K562 (cell line): ENCODE measurements around the gene PARS2. TPM values are rescaled to one million over a fixed set of nuclear protein-coding genes. Genes with fewer than 3 reads are reported as not detected.

ENCODE experiments used
- ATAC-seq: fragments of 200-7000 bp; cut with Tn5 transposase; 3 replicates; pipeline ENCODE4 v1.9.1; 2020; ENCODE audit warnings: moderate library complexity
- BruUV-seq: library from RNA; stranded (reverse); fragments of 400-500 nt; replicated peaks from 2 replicates; lab custom pipeline; 2021; lab: Mats Ljungman, UMichigan
- CTCF ChIA-PET: fragments of 300-600 bp; formaldehyde crosslinking; extraction: SDS; loops from one replicate; lab custom pipeline; 2021; ENCODE audit warnings: low intra/inter-chr PET ratio; lab: Yijun Ruan, JAX
- POLR2A ChIA-PET: fragments of 300-600, 350-650 bp; sonication (Branson Sonifier 250); formaldehyde crosslinking; extraction: SDS; loops from one replicate; lab custom pipeline; 2021; ENCODE audit warnings: antibody characterized with exemption, inconsistent platforms; lab: Yijun Ruan, JAX
- DNase-seq, 4 experiments: peaks; one replicate each; pipeline versions ENCODE4 v3.0.0 to v3.0.0-alpha.2; 2011 to 2018; ENCODE audit warnings: low spot score in 3 of 4, mixed read lengths in 3 of 4; ENCODE audit errors: extremely low read depth in 1 of 4
- FAIRE-seq: peaks from 2 replicates; lab custom pipeline; 2011; peaks lifted over from hg19 to GRCh38; lab: Jason Lieb, UNC
- H2AFZ ChIP-seq: 2 replicates; pipeline ENCODE4 v1.6.0; 2011; ENCODE audit warnings: low read depth, low read length, control low read depth, inconsistent platforms
- H3K27ac ChIP-seq: fragments of 200-600 bp; 3 replicates; pipeline ENCODE4 v1.8.0; 2011; ENCODE audit warnings: low read depth, mild to moderate bottlenecking, control low read depth, inconsistent platforms, low read length, moderate library complexity, mixed read lengths; ENCODE audit errors: extremely low read depth
- H3K27me3 ChIP-seq, 2 experiments: fragments of 300-600 bp in 1 of 2; 2 replicates in 1 of 2; 3 replicates in 1 of 2; pipeline versions ENCODE4 v1.6.0 to v1.8.0; 2011; ENCODE audit warnings: inconsistent platforms in 2 of 2, low read length in 2 of 2, mild to moderate bottlenecking in 1 of 2, mixed read lengths in 1 of 2, moderate library complexity in 1 of 2; ENCODE audit not compliant: control insufficient read depth in 2 of 2, insufficient read depth in 2 of 2
- H3K36me3 ChIP-seq: fragments of 300-600 bp; 3 replicates; pipeline ENCODE4 v1.8.0; 2011; ENCODE audit warnings: mild to moderate bottlenecking, low read length, inconsistent platforms; ENCODE audit not compliant: control insufficient read depth, insufficient read depth
- H3K4me1 ChIP-seq, 2 experiments: fragments of 200-600 bp in 1 of 2; replicated peaks in 1 of 2; 2 replicates in 1 of 2; 3 replicates in 1 of 2; pipeline versions ENCODE4 v1.5.1 to v1.8.0; 2011; ENCODE audit warnings: inconsistent platforms in 2 of 2, low read length in 2 of 2, mild to moderate bottlenecking in 1 of 2, mixed read lengths in 1 of 2, moderate library complexity in 1 of 2; ENCODE audit not compliant: control insufficient read depth in 2 of 2, insufficient read depth in 2 of 2
- H3K4me2 ChIP-seq: 2 replicates; pipeline ENCODE4 v1.6.1; 2011; ENCODE audit warnings: low read length, control low read depth, inconsistent platforms, mixed read lengths; ENCODE audit not compliant: insufficient read depth
- H3K4me3 ChIP-seq: fragments of 200-600 bp; sonication (generic), shearing (Covaris generic); 2 replicates; pipeline ENCODE4 v1.5.1; 2016; ENCODE audit warnings: control low read depth, inconsistent platforms
- H3K79me2 ChIP-seq: fragments of 200-600 bp; 3 replicates; pipeline ENCODE4 v1.8.0; 2011; ENCODE audit warnings: low read length, inconsistent platforms; ENCODE audit not compliant: control insufficient read depth, insufficient read depth
- H3K9ac ChIP-seq, 2 experiments: 2 replicates each; pipeline versions ENCODE4 v1.6.0 to v1.6.1; 2011; ENCODE audit warnings: low read depth in 2 of 2, low read length in 2 of 2, control low read depth in 1 of 2, inconsistent platforms in 1 of 2, mild to moderate bottlenecking in 1 of 2, mixed read lengths in 1 of 2; ENCODE audit not compliant: insufficient read depth in 1 of 2
- H3K9me1 ChIP-seq: one replicate; pipeline ENCODE4 v1.6.0; 2011; ENCODE audit warnings: inconsistent platforms, mild to moderate bottlenecking, low read length, moderate library complexity; ENCODE audit not compliant: control insufficient read depth, insufficient read depth
- H3K9me3 ChIP-seq: replicated peaks from 2 replicates; pipeline ENCODE4 v1.5.1; 2011; ENCODE audit warnings: low read depth, low read length, inconsistent platforms; ENCODE audit not compliant: control insufficient read depth, insufficient read depth
- H4K20me1 ChIP-seq: replicated peaks from 2 replicates; pipeline ENCODE4 v1.6.1; 2011; ENCODE audit warnings: low read length, inconsistent platforms, mixed read lengths; ENCODE audit not compliant: control insufficient read depth, insufficient read depth
- ARID1B ChIP-seq: fragments of 450-650 bp; IDR thresholded peaks from 2 replicates; pipeline ENCODE4 v1.6.1; 2016; ENCODE audit warnings: antibody characterized with exemption, mild to moderate bottlenecking, inconsistent platforms
- CBFA2T2 ChIP-seq: fragments of 450-650 bp; conservative IDR thresholded peaks from 2 replicates; pipeline ENCODE4 v1.6.1; 2017; ENCODE audit warnings: mild to moderate bottlenecking
- CBX5 ChIP-seq: IDR thresholded peaks from 2 replicates; pipeline ENCODE4 v1.6.1; 2014; ENCODE audit warnings: low read depth, borderline replicate concordance
- ETV6 ChIP-seq, 3 experiments: fragments of 150-350 bp in 1 of 3; sonication (generic) in 1 of 3; formaldehyde crosslinking in 1 of 3; IDR thresholded peaks; 2 replicates each; pipeline versions ENCODE4 v1.6.1 to v1.8.0; 2014 to 2022; ENCODE audit warnings: borderline replicate concordance in 2 of 3, low read depth in 2 of 3, antibody characterized with exemption in 1 of 3, low read length in 1 of 3, mild to moderate bottlenecking in 1 of 3, missing genetic modification reagents in 1 of 3
- GTF2F1 ChIP-seq: IDR thresholded peaks from 2 replicates; pipeline ENCODE4 v1.6.1; 2011; ENCODE audit warnings: low read depth, low read length, improper control_type of control experiment
- HIVEP1 ChIP-seq: fragments of 250-450 bp; sonication (Bioruptor Pico); IDR thresholded peaks from 2 replicates; pipeline ENCODE4 v1.4.0; 2020; ENCODE audit warnings: mild to moderate bottlenecking
- MAFF ChIP-seq: IDR thresholded peaks from 2 replicates; pipeline ENCODE4 v1.6.1; 2012; ENCODE audit warnings: low read length, improper control_type of control experiment
- POLR2A ChIP-seq: fragments of 450-650 bp; conservative IDR thresholded peaks from 2 replicates; pipeline ENCODE4 v1.6.1; 2016
- PTTG1 ChIP-seq: fragments of 450-650 bp; IDR thresholded peaks from 2 replicates; pipeline ENCODE4 v1.6.1; 2016; ENCODE audit warnings: low read depth, mild to moderate bottlenecking, missing genetic modification characterization, missing compliant biosample characterization
- SMAD2 ChIP-seq: fragments of 150-350 bp; IDR thresholded peaks from 2 replicates; pipeline ENCODE4 v1.6.1; 2014; ENCODE audit warnings: low read depth, mild to moderate bottlenecking, low read length
- SMARCA4 ChIP-seq: fragments of 450-650 bp; IDR thresholded peaks from 2 replicates; pipeline ENCODE4 v1.6.1; 2016
- TCF3 ChIP-seq: sonication (generic); formaldehyde crosslinking; IDR thresholded peaks from 2 replicates; pipeline ENCODE4 v1.4.0; 2020; ENCODE audit warnings: mild to moderate bottlenecking, missing genetic modification reagents
- ZNF217 ChIP-seq: sonication (generic); formaldehyde crosslinking; IDR thresholded peaks from 2 replicates; pipeline ENCODE4 v1.8.0; 2022; ENCODE audit warnings: mild to moderate bottlenecking, missing genetic modification reagents
- ZNF232 ChIP-seq: sonication (generic); formaldehyde crosslinking; IDR thresholded peaks from 2 replicates; pipeline ENCODE4 v1.8.0; 2022; ENCODE audit warnings: mild to moderate bottlenecking, missing genetic modification reagents
- ZNF76 ChIP-seq: fragments of 250-450 bp; sonication (Bioruptor Pico); IDR thresholded peaks from 2 replicates; pipeline ENCODE4 v1.4.0; 2020; ENCODE audit warnings: mild to moderate bottlenecking, moderate library complexity, borderline replicate concordance
- WGBS: fragments of 100-300 bp; shearing (Covaris generic); methylation state at CpG from one replicate; pipeline ENCODE4 v1.1.6; 2016; ENCODE audit warnings: low coverage, mixed read lengths; ENCODE audit not compliant: insufficient coverage; ENCODE audit errors: missing lambda C conversion rate; 5-methylcytosine and 5-hydroxymethylcytosine counted together
- in situ Hi-C: fragments of 300-500 bp; cut with MboI; formaldehyde crosslinking; loops from 4 replicates; pipeline ENCODE4 v1.15.0; 2018; ENCODE audit warnings: inconsistent platforms, mixed read lengths
- intact Hi-C: fragments of 100-400 bp; cut with micrococcal nuclease; formaldehyde crosslinking; loops from 2 replicates; pipeline ENCODE4 v1.14.2; 2022
- polyA plus RNA-seq, 8 experiments: library from polyadenylated mRNA; depleted of rRNA in 4 of 8; stranded (reverse) in 5 of 8; unstranded in 3 of 8; fragments of >200 nt; fragmentation: Nextera tagmentation in 2 of 8; fragmentation: Illumina TruSeq in 1 of 8; extraction: Ambion mirVana in 2 of 8; extraction: Trizol in 1 of 8; gene quantifications; 2 replicates each; pipeline versions ENCODE4 v1.2.1 to v1.2.3, GENCODE V29; 2011 to 2014; ENCODE audit warnings: inconsistent platforms in 1 of 8, missing spikeins in 1 of 8
- total RNA-seq, 7 experiments: library from RNA; depleted of rRNA in 6 of 7; stranded (reverse); fragments of >200 nt in 6 of 7; fragmentation: Illumina TruSeq in 2 of 7; extraction: Trizol in 2 of 7; gene quantifications; 2 replicates each; pipeline versions ENCODE4 v1.2.1 to v1.2.3, GENCODE V29; 2011 to 2021; ENCODE audit warnings: low replicate concordance in 1 of 7
- TF ChIP-seq, protein P1 (sequence below): sonication (generic); formaldehyde crosslinking; IDR thresholded peaks from 2 replicates; pipeline ENCODE4 v1.5.0; 2020; ENCODE audit warnings: missing genetic modification reagents
- TF ChIP-seq, protein P2 (sequence below): fragments of 250-450 bp; sonication (Bioruptor Pico); IDR thresholded peaks from 2 replicates; pipeline ENCODE4 v1.9.0; 2021; ENCODE audit warnings: mild to moderate bottlenecking, inconsistent platforms
- TF ChIP-seq, protein P3 (sequence below): sonication (generic); formaldehyde crosslinking; IDR thresholded peaks from 2 replicates; pipeline ENCODE4 v1.8.0; 2022; ENCODE audit warnings: mild to moderate bottlenecking, missing genetic modification reagents
- TF ChIP-seq, protein P4 (sequence below): fragments of 450-650 bp; formaldehyde crosslinking; IDR thresholded peaks from 2 replicates; pipeline ENCODE4 v1.4.0; 2020; ENCODE audit warnings: mild to moderate bottlenecking, mixed read lengths

Gene PARS2
- total and polyA plus RNA-seq, 9 of the 15 experiments (the other 6 are each of a cell fraction or from before 2014, with no cell fraction given): 6.3 to 12.4 (median 7.9) TPM

DNA sequence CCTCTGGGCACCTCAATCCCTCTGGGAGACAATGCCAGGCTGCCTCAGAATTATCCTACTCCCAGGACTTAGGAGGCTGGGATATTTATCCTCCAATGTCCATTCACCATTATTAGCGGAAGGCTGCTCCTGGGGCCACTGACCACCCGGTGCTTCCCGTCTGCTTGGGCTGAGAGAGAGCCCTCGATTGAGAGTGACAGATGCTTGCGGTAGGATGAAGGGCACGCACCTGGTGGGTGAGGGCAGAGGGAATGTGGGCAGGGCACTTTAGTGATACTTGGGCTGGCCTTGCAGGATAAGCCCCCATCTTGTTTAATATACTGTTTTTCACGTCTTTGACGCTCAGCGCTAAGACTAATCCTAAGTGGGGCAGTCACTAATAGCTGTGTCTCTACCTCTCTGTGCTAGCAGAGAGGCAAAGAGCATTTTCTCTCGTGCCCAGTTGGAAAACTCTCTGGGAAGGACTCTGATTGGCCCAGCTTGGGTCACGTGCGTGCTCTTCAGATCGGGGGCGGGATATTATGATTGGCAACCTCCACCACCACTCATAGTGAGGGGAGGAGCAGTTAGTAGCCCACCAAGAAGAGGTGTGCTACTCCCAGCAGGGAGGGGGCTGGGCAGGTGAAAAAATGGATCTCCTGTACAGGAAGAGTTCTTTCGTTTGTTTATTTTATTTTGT lies 10.6 kb upstream of the PARS2 start:
- Histone ChIP-seq H4K20me1 (no peaks in the 10 kb centered on the region), H3K27ac (no peak overlapping the region), H2AFZ (peak overlapping the region; percentile 86), H3K79me2 (no peaks in the 10 kb centered on the region), H3K9me3 (no peaks in the 10 kb centered on the region; the same call in 1 of the 2 replicates), H3K4me1 (peaks cover 0 to 5% of the 10 kb centered on the region in 2 experiments; a peak in 3 of 5 replicates), H3K4me2 (peak overlapping the region; percentile 49), H3K27me3 (peaks cover 5 to 12% of the 10 kb centered on the region in 2 experiments; a peak in 2 of 5 replicates), H3K9ac (no peak overlapping the region), H3K4me3 (no peak overlapping the region), H3K9me1 (no peaks in the 10 kb centered on the region), H3K36me3 (no peaks in the 10 kb centered on the region)
- in situ Hi-C loops (no loop called here), intact Hi-C loops (no loop called here)
- ChIA-PET CTCF (no interaction called here), POLR2A (no interaction called here)
- BruUV-seq: no TSS peak
- peak; percentile 97 for ATAC-seq
- peak; percentile 74 to 94 (median 90) for DNase-seq
- WGBS: 21% methylated on average over 15 of the region's 15 CpGs
- FAIRE-seq: peak; percentile 78
- TF ChIP-seq ARID1B (no peak), PTTG1 (no peak), HIVEP1 (no peak), SMARCA4 (no peak), POLR2A (no peak), CBX5 (no peak), ZNF76 (CRISPR knock-in tag) (no peak), SMAD2 (no peak), MAFF (no peak), TCF3 (CRISPR knock-in tag) (no peak), ZNF217 (CRISPR knock-in tag) (no peak), ZNF232 (CRISPR knock-in tag) (no peak), CBFA2T2 (peak; percentile 55), ETV6 (IDR thresholded peaks at IDR 0.05; ENCODE audit: borderline replicate concordance in 1 of 2, low read depth in 2 of 2, low read length in 1 of 2) (no peak), ETV6 (CRISPR knock-in tag; IDR thresholded peaks at IDR 0.05; ENCODE audit: borderline replicate concordance) (no peak), GTF2F1 (no peak)
- TF ChIP-seq, protein P1, sequence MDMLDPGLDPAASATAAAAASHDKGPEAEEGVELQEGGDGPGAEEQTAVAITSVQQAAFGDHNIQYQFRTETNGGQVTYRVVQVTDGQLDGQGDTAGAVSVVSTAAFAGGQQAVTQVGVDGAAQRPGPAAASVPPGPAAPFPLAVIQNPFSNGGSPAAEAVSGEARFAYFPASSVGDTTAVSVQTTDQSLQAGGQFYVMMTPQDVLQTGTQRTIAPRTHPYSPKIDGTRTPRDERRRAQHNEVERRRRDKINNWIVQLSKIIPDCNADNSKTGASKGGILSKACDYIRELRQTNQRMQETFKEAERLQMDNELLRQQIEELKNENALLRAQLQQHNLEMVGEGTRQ (CRISPR knock-in tag): peak; percentile 95
- TF ChIP-seq, protein P2, sequence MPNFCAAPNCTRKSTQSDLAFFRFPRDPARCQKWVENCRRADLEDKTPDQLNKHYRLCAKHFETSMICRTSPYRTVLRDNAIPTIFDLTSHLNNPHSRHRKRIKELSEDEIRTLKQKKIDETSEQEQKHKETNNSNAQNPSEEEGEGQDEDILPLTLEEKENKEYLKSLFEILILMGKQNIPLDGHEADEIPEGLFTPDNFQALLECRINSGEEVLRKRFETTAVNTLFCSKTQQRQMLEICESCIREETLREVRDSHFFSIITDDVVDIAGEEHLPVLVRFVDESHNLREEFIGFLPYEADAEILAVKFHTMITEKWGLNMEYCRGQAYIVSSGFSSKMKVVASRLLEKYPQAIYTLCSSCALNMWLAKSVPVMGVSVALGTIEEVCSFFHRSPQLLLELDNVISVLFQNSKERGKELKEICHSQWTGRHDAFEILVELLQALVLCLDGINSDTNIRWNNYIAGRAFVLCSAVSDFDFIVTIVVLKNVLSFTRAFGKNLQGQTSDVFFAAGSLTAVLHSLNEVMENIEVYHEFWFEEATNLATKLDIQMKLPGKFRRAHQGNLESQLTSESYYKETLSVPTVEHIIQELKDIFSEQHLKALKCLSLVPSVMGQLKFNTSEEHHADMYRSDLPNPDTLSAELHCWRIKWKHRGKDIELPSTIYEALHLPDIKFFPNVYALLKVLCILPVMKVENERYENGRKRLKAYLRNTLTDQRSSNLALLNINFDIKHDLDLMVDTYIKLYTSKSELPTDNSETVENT (CRISPR knock-in tag): no peak
- TF ChIP-seq, protein P3, sequence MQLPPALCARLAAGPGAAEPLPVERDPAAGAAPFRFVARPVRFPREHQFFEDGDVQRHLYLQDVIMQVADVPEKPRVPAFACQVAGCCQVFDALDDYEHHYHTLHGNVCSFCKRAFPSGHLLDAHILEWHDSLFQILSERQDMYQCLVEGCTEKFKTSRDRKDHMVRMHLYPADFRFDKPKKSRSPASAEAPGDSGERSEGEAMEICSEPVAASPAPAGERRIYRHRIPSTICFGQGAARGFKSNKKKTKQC (CRISPR knock-in tag): no peak
- TF ChIP-seq, protein P4, sequence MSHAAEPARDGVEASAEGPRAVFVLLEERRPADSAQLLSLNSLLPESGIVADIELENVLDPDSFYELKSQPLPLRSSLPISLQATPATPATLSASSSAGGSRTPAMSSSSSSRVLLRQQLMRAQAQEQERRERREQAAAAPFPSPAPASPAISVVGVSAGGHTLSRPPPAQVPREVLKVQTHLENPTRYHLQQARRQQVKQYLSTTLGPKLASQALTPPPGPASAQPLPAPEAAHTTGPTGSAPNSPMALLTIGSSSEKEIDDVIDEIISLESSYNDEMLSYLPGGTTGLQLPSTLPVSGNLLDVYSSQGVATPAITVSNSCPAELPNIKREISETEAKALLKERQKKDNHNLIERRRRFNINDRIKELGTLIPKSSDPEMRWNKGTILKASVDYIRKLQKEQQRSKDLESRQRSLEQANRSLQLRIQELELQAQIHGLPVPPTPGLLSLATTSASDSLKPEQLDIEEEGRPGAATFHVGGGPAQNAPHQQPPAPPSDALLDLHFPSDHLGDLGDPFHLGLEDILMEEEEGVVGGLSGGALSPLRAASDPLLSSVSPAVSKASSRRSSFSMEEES (CRISPR knock-in tag): peak; percentile 78
